Cardiac fibroblast (primary cell): ENCODE results near the gene ERGIC2.

Experiments used
- DNase-seq, 2 donors: peaks; one replicate each; pipeline versions ENCODE4 v3.0.0 to v3.0.0-alpha.2; 2010; ENCODE audit warnings: low read depth in 2 of 2
- H3K4me3 ChIP-seq, 2 donors: replicated peaks in 1 of 2; 1 replicate in 1 of 2; 2 replicates in 1 of 2; pipeline ENCODE4 v1.5.1; 2011; ENCODE audit warnings: low read depth in 2 of 2, low read length in 2 of 2, mild to moderate bottlenecking in 2 of 2, moderate library complexity in 1 of 2
- TF ChIP-seq, protein P1 (sequence below): IDR thresholded peaks from one replicate; pipeline ENCODE4 v1.5.1; 2011; ENCODE audit warnings: low read depth, mild to moderate bottlenecking, low read length, inconsistent platforms

The ERGIC2 gene

DNA sequence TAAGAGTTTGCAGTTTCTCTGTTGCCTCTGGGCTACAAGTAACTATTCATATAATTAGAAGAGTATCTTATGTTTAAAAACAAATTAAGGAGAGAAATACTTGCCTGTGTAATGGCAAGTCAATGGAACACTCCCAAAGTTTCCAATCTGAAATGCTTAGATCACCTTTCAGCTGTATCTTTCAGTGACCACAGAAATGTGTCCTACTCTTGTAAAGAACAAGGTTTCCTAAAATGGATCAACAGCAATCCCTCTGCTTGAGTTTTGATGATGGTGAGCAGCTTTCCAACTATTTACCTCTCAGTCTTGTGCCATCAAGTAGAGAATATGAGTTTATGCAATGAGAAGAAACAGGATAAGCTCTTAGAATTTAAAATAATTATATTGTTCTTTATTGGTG is 92.9 kb downstream of the ERGIC2 start:
- TF ChIP-seq, protein P1, sequence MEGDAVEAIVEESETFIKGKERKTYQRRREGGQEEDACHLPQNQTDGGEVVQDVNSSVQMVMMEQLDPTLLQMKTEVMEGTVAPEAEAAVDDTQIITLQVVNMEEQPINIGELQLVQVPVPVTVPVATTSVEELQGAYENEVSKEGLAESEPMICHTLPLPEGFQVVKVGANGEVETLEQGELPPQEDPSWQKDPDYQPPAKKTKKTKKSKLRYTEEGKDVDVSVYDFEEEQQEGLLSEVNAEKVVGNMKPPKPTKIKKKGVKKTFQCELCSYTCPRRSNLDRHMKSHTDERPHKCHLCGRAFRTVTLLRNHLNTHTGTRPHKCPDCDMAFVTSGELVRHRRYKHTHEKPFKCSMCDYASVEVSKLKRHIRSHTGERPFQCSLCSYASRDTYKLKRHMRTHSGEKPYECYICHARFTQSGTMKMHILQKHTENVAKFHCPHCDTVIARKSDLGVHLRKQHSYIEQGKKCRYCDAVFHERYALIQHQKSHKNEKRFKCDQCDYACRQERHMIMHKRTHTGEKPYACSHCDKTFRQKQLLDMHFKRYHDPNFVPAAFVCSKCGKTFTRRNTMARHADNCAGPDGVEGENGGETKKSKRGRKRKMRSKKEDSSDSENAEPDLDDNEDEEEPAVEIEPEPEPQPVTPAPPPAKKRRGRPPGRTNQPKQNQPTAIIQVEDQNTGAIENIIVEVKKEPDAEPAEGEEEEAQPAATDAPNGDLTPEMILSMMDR: no peak
- no peak for DNase-seq
- H3K4me3 ChIP-seq: no peak overlapping the region

DNA sequence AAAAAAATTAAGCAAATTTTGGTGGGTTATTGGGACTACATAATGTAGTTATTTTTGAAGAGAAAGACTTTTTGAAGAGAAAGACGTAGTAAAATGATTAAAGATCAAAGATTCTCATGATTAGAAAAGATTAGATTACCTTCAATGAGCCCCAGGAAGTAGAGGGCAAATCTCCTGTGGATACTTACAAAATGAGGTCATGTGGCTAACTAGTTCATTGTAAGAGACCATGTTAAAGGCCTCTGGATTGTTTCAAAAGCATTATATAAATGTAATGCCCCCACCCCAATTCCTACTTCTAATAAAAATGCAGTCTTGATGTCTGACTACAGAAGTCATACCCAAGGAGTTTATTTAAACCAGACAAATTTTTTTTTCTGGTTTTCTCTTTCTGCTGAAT is 93.3 kb downstream of the ERGIC2 start:
- TF ChIP-seq, protein P1: no peak
- H3K4me3 ChIP-seq: no peak overlapping the region
- DNase-seq: no peak
